Activated CD4-positive, alpha-beta T cell treated with anti-CD3 and anti-CD28 coated beads, Interleukin-2, amount 10 ng/mL, durations not matched to agents 24 days and 14 days (primary cell): ENCODE data around the gene ZNF587. TPM values are rescaled to one million over a fixed set of nuclear protein-coding genes. Genes with fewer than 3 reads are reported as not detected.
"Not testable (repeated sequence)": the region's sequence is repeated elsewhere in the genome, so short reads cannot be mapped to it uniquely, and the experiment has no call there.

Experiments used
- DNase-seq: peaks from one replicate; pipeline ENCODE4 v3.0.0; 2022
- H3K27ac Mint-ChIP-seq: one replicate; pipeline ENCODE4 v1.8.0; 2022; ENCODE audit warnings: mild to moderate bottlenecking, mixed read lengths
- H3K27me3 Mint-ChIP-seq: one replicate; pipeline ENCODE4 v1.8.0; 2022; ENCODE audit warnings: mixed read lengths
- H3K36me3 Mint-ChIP-seq: one replicate; pipeline ENCODE4 v1.8.0; 2022; ENCODE audit warnings: low read depth, mild to moderate bottlenecking, mixed read lengths
- H3K4me1 Mint-ChIP-seq: one replicate; pipeline ENCODE4 v1.8.0; 2021; ENCODE audit warnings: mixed read lengths
- H3K4me3 Mint-ChIP-seq: one replicate; pipeline ENCODE4 v1.8.0; 2022; ENCODE audit warnings: mild to moderate bottlenecking, moderate library complexity, mixed read lengths
- H3K9me3 Mint-ChIP-seq: one replicate; pipeline ENCODE4 v1.8.0; 2021; ENCODE audit warnings: mixed read lengths
- intact Hi-C: fragments of 100-400 bp; cut with micrococcal nuclease; formaldehyde crosslinking; loops from one replicate; pipeline ENCODE4 v1.15.1; 2023
- total RNA-seq: library from RNA; stranded (reverse); gene quantifications from 2 replicates; pipeline ENCODE4 v1.2.3, GENCODE V29; 2022

ZNF587 gene
- 30.1 and 30.9 TPM in 2 replicates for total RNA-seq

DNA sequence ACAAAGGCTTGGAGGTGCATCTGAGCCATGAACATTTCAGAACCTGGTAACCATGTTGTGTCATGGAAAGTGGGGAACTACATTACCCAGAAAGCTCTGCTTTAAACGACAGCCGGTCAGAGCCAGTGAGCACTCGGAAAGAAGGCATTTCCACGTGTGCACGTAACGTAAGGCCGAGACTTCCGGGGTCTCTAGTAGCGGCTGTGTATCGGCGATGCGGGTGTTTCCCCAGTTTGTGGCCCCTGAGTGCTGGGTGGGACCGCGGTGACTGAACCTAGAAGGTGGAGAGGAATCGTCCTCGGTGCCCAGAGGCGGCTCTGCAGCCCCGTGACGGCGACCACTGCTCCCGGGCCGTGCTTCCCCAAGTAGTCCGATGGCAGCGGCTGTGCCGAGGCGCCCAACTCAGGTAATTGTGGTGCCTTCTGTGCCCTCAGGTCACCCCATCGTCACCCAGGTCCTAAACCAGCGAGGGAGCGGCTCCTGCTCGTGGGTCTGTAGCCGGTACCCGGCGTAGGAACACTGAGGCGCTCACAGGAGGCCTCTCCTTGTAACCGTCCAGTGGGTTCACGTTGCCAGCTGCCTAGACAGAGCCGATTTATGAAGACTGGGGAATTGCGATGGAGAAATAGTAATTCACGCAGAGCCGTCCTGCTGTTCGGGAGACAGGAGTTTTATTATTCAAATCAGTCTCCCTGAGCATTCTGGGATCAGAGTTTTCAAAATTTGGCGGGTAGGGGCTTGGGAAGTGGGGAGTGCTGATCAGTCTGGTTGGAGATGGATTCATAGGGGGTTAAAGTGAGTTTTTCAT is at the start of gene ZNF587:
ZNF587 (plus strand) TSS at position 194 of the 808 bp plus-strand sequence; CDS start at position 374, 180 bp downstream.
- Mint-ChIP-seq H3K4me1 (peaks cover 23% of the 10 kb centered on the region), H3K36me3 (peaks cover 65% of the 10 kb centered on the region), H3K27ac (peak within 1 kb of the TSS; percentile 93), H3K9me3 (peaks cover 12% of the 10 kb centered on the region), H3K4me3 (peak within 1 kb of the TSS; percentile 93)
- H3K27me3 Mint-ChIP-seq: not testable (repeated sequence)
- intact Hi-C loops: loop anchor here (2.0 kb wide), 1 partner anchor 35 kb away; the partner anchor contains the start of gene ZNF552
- peak; percentile 93 for DNase-seq

DNA sequence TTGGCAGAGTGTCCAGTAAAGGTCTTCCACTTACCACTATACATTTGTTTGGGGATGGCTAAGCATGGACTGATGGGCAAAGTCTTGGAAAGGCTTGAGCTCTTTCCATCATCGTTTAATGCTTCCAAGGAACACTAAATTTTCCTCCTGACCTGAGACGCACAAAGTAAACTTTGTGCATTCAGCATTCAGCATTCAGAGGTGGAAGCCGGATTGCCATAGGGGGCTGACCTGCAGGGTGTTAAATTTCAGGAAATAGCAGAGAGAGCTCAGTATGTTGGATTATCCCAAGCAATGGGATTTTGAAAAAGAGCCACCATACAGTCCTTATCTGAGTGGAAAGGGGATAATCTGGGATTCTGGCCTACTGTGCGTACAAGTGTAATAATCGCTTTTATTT is 49.0 kb upstream of the ZNF587 start:
- H3K4me1 Mint-ChIP-seq: peaks cover 12% of the 10 kb centered on the region
- no peaks in the 10 kb centered on the region for H3K27me3 Mint-ChIP-seq
- peaks cover 6% of the 10 kb centered on the region for H3K9me3 Mint-ChIP-seq
- no peak overlapping the region for H3K4me3 Mint-ChIP-seq
- no peak for DNase-seq
- intact Hi-C loops: no loop called here
- H3K36me3 Mint-ChIP-seq: peaks cover 56% of the 10 kb centered on the region
- H3K27ac Mint-ChIP-seq: no peak overlapping the region

DNA sequence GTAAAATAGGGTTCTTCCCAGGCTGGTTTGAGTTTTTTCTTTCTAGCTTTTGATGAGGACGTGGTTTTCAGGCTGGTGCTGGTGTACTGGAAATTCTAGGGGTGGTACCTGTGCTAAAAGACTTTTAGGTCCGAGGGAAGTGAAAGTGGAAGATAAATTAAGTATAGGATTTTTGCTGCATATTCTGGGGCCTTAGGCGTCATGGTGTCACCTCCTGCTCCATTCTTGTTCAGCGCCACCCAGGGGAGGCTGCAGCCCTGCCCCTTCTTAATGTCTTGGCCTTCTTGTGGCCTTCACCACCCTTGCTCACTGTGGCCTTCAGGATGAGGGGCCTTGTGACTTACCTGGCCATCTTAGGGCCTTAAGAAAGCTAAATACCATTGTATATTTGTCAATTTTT is 47.4 kb upstream of the ZNF587 start:
- Mint-ChIP-seq H3K27ac (no peak overlapping the region), H3K4me1 (peaks cover 12% of the 10 kb centered on the region)

DNA sequence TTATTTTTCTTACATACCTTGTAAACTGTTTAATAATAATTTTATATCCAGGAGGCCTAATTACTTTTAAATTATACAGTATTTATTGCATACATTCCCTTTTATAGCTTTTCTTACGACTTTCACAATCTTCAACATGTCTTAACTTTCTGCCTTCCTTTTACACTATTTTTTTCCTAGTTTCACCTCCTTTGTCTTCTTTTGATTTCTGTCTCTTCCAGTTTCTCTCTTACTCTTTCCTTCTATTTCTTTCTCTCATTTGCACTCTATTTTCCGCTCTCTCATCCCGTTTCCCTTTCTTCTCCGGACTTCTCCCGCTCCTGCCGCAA is 46.4 kb upstream of the ZNF587 start:
- H3K27ac Mint-ChIP-seq: no peak overlapping the region
- H3K36me3 Mint-ChIP-seq: peaks cover 60% of the 10 kb centered on the region
- H3K4me1 Mint-ChIP-seq: peaks cover 12% of the 10 kb centered on the region
- H3K4me3 Mint-ChIP-seq: peak overlapping the region; percentile 55
- no peaks in the 10 kb centered on the region for H3K27me3 Mint-ChIP-seq
- H3K9me3 Mint-ChIP-seq: peaks cover 5% of the 10 kb centered on the region
- intact Hi-C loops: no loop called here
- no peak for DNase-seq

More for the DNA sequence above, 47.4 kb upstream of the ZNF587 start:
- intact Hi-C loops: no loop called here
- DNase-seq: no peak
- no peaks in the 10 kb centered on the region for H3K27me3 Mint-ChIP-seq
- peaks cover 5% of the 10 kb centered on the region for H3K9me3 Mint-ChIP-seq
- peaks cover 54% of the 10 kb centered on the region for H3K36me3 Mint-ChIP-seq
- H3K4me3 Mint-ChIP-seq: no peak overlapping the region

DNA sequence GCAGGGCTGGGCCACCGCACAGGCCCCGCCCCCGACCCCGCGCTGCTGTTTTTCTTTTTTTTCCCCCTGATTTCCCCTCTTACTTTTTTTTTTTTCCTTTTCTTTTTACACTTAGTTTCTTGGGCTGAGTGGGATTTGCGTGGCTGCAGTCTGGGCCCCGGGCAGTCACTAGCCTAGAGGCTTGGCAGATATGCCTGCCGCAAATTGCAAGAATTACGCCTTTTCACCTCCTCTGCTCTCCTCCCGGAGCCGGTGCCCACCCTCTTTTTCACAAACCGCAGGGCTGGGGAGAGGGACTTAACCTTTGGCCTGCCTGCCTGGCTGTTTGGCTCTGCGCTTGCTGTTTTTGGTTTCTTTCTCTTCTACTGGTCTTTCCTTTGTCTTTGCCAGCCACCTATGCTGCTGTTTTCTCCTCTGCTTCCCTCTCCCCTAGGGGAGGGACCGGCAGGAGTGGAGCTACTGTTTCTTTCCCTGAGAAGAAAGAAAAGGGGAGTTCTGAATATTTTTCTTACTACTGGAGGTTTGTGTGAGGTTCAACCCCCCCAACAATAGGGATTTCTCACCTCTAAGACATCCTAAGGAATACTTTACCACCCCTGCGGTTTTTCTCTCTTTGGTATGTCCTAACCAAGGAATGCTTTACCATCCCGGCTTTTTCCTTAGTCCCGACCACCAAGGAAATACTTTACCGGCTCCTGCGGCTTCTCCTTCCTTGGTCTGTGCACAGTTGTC is 45.9 kb upstream of the ZNF587 start:
- H3K36me3 Mint-ChIP-seq: peaks cover 61% of the 10 kb centered on the region
- H3K4me1 Mint-ChIP-seq: peaks cover 12% of the 10 kb centered on the region
- DNase-seq: no peak
- no peaks in the 10 kb centered on the region for H3K27me3 Mint-ChIP-seq
- peaks cover 5% of the 10 kb centered on the region for H3K9me3 Mint-ChIP-seq
- H3K27ac Mint-ChIP-seq: no peak overlapping the region
- peak overlapping the region; percentile 55 for H3K4me3 Mint-ChIP-seq
- intact Hi-C loops: no loop called here

DNA sequence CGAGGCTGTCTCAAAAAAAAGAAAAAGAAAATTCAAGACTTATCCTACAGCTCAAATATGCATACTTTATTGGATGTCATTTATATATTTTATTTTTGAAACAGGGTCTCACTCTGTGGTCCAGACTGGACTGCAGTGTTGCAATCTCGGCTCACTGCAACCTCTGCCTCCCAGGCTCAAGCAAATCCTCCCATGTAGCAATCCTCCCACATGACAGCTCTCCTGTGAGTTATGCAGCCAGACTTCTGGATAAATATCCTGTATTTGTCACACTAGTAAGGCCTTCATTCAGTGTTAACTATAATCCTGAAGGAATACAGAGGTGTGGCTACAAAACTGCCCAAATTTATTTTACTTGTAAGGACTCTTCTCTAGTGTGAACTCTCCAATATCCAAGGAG is 42.1 kb upstream of the ZNF587 start:
- Mint-ChIP-seq H3K27ac (no peak overlapping the region), H3K36me3 (peaks cover 66% of the 10 kb centered on the region), H3K4me3 (no peak overlapping the region), H3K4me1 (peaks cover 15% of the 10 kb centered on the region), H3K27me3 (no peaks in the 10 kb centered on the region), H3K9me3 (no peaks in the 10 kb centered on the region)
- DNase-seq: no peak
- intact Hi-C loops: no loop called here

DNA sequence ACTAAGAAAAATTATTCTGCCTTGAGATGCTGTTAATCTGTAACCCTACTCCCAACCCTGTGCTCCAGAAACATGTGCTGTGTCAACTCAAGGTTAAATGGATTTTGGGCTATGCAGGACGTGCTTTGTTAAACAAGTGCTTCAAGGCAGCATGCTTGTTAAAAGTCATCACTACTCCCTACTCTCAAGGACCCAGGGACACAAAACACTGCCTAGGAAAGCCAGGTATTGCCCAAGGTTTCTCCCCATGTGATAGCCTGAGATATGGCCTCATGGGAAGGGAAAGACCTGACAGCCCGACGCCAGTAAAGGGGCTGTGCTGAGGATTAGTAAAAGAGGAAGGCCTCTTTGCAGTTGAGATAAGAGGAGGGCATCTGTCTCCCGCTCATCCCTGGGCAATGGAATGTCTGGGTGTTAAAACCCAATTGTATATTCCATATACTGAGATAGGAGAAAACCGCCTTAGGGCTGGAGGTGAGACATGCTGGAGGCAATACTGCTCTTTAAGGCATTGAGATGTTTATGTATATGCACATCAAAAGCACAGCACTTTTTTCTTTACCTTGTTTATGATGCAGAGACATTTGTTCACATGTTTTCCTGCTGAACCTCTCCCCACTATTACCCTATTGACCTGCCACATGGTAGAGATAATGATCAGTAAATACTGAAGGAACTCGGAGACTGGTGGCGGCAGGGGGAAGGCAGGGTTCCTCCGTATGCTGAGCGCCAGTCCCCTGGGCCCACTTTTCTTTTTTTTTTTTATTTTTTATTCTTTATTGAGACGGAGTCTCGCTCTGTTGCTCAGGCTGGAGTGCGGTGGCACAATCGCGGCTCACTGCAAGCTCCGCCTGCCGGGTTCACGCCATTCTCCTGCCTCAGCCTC is 39.0 kb upstream of the ZNF587 start:
- not testable (repeated sequence) for H3K27me3 Mint-ChIP-seq, H3K4me3 Mint-ChIP-seq, DNase-seq, H3K27ac Mint-ChIP-seq, H3K9me3 Mint-ChIP-seq
- Mint-ChIP-seq H3K4me1 (peaks cover 27% of the 10 kb centered on the region), H3K36me3 (peaks cover 57% of the 10 kb centered on the region)
- intact Hi-C loops: loop anchor here (10.0 kb wide), 2 partner anchors 236 to 374 kb away; partner anchors contain the start of genes ZNF274 and ZNF416

DNA sequence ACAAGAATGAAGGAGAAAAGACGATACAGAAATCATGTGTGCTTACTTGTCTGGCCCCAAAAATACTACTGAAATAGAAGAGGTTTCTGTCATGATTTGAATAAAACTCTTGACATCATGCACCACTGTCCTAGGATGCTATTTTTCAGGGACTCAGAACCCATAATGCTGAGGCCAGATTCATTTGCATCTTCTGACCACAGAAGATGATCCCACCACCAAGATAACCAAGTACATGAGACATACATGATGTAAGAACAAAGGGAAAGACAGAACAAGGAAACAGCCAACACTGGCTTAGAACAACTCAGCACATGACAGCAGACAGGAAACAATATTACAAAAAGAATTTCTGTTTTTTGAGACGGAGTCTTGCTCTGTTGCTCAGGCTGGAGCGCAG is 37.4 kb upstream of the ZNF587 start:
- H3K27me3 Mint-ChIP-seq: no peaks in the 10 kb centered on the region
- H3K4me3 Mint-ChIP-seq: peak overlapping the region; percentile 96
- peaks cover 46% of the 10 kb centered on the region for H3K36me3 Mint-ChIP-seq
- H3K27ac Mint-ChIP-seq: peak overlapping the region; percentile 86
- H3K4me1 Mint-ChIP-seq: peaks cover 33% of the 10 kb centered on the region
- intact Hi-C loops: loop anchor here (10.0 kb wide), 2 partner anchors 237 to 373 kb away; partner anchors contain the start of genes ZNF274 and ZNF416
- DNase-seq: no peak
- no peaks in the 10 kb centered on the region for H3K9me3 Mint-ChIP-seq

DNA sequence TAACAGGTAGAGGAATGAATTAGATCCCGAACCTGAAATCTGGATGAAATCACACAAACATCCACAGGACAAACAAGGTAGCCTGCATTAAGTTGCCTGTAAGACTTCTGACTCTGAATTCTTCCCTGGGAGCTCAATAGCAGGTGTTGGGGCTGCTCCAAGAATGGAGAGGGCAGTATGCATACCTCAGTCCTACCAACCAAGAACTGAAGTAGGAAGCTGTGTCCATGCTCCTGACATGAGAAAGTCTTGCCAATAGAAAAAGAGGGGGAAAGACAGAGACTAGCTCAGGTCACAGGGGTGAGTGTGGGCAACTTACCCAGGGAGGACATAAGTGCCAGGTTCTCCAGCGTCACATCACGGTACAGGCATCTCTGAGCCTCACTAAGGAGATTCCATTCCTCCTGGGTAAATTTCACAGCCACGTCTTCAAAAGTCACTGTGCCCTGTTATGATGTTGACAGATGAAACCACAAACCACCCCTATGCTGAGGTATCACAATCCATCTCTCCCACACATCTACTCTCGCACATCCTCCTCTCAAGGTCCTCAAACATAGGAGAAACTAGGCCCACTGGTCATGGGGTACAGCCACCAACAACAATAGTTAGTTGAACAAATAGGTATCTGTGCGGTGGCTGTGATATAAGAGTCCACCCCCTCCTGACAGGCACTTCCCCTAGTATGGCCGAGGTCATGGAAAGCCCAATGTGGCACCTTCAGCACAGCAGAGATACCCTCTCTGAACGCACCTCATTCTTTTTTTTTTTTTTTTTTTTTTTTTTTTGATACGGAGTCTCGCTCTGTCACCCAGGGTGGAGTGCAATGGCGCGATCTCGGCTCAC is 36.5 kb upstream of the ZNF587 start:
- DNase-seq: peak; percentile 59
- intact Hi-C loops: loop anchor here (10.0 kb wide), 2 partner anchors 238 to 372 kb away; partner anchors contain the start of genes ZNF274 and ZNF416

DNA sequence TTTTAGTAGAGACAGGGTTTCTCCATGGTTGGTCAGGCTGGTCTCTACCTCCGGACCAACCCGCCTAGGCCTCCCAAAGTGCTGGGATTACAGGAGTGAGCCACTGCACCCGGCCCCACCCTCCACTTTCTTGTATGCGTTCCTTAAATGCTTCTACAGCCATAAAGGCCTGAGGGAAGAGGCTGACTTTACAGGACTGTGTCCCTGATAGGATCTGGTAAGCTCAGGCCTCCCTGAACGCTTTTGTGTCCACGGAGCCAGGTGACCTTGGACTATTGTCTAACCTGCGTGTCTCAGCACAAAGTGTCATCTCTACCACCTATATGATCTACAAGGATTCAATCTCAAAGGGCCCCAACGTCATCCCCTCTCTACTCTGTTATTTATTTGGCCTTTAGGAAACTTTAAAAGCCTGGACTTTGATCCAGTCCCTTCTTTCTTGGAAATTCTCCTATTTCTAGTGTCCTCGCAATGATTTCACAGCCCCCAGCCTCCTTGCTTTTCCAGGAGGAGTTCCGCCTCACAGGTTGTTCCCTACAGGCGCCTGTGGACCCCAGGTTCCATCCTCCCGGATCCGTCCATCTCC is 35.6 kb upstream of the ZNF587 start:
- Mint-ChIP-seq H3K4me3 (peak overlapping the region; percentile 96), H3K9me3 (no peaks in the 10 kb centered on the region), H3K27me3 (no peaks in the 10 kb centered on the region), H3K36me3 (peaks cover 32% of the 10 kb centered on the region), H3K4me1 (peaks cover 38% of the 10 kb centered on the region), H3K27ac (peak overlapping the region; percentile 90)
- no peak for DNase-seq
- intact Hi-C loops: loop anchor here (2.0 to 10.0 kb wide), 5 partner anchors 35 to 371 kb away; partner anchors contain the start of genes ZNF274, ZNF416, ZNF586 and ZNF587

More for the DNA sequence above, 36.5 kb upstream of the ZNF587 start:
- not testable (repeated sequence) for H3K27me3 Mint-ChIP-seq, H3K9me3 Mint-ChIP-seq
- Mint-ChIP-seq H3K36me3 (peaks cover 38% of the 10 kb centered on the region), H3K4me3 (peak overlapping the region; percentile 96), H3K4me1 (peaks cover 35% of the 10 kb centered on the region), H3K27ac (peak overlapping the region; percentile 86)

DNA sequence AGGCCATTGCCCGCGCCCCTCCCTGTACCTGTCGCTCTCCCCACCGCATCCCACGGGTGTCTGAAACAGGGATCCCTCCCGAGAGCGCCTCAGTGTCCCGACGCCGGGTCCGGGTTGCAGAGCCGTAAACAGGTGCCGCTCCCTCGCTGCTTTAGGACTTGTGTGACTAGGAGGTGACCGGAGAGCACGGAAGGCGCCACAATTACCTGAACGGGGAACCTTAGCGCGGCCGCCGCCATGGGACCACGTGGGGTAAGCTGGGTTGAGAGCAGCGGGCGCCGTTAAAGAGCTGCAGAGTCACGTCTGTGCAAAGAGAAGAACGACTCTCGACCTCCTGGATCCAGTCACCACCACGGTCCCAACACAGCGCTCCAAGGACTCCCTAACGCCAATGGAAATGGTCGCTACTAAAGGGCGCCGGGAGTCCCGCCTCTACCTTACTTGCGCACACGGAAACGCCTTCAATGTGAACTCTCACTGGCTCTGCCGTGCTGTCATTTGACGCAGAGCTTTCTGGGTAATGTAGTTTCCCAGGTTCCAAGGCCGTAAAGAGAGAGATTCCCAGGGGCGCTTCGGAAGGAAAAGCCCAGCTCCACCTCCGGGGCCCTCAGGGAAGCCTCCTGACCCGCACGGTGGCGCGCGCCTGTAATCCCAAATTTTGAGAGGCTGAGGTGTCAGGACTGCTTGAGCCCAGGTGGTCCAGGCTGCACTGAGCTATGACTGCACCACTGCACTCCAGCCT is 35.0 kb upstream of the ZNF587 start, which contains the start of gene ZNF552:
ZNF552 (minus strand) TSS at position 409 of the 742 bp plus-strand sequence; CDS start at position 239, 170 bp downstream.
- intact Hi-C loops: loop anchor here (2.0 to 10.0 kb wide), 5 partner anchors 34 to 370 kb away; partner anchors contain the start of genes ZNF274, ZNF416, ZNF586 and ZNF587
- Mint-ChIP-seq H3K4me1 (peaks cover 40% of the 10 kb centered on the region), H3K27ac (peak within 1 kb of the TSS; percentile 90), H3K9me3 (no peaks in the 10 kb centered on the region), H3K27me3 (no peaks in the 10 kb centered on the region), H3K36me3 (peaks cover 27% of the 10 kb centered on the region), H3K4me3 (peak within 1 kb of the TSS; percentile 96)
- peak; percentile 93 for DNase-seq
